ENCODE results near the gene BRD3OS. TPM values are rescaled to one million over a fixed set of nuclear protein-coding genes. Genes with fewer than 3 reads are reported as not detected.
A peak's percentile ranks its signal among the peaks of the same experiment; 100 is the strongest.

The BRD3OS gene
- total and polyA plus RNA-seq, 7 donors, result 3.9 to 19.4 (median 11.7) TPM

- WGBS, 2 donors, result 66 to 77% methylated on average over 4 of the region's 4 CpGs
- Histone ChIP-seq H3K27ac (peak overlapping the region; percentile 76 to 82 (median 82)), H3K9me3 (no peaks in the 10 kb centered on the region), H3K36me3 (peaks cover 0 to 24% (median 0%) of the 10 kb centered on the region in 4 donors), H3K4me1 (peaks cover 0 to 20% (median 11%) of the 10 kb centered on the region in 4 donors), H3K4me3 (peak overlapping the region in 3 of 4 donors; percentile 35 to 95 (median 95)), H3K27me3 (no peaks in the 10 kb centered on the region)
- intact Hi-C loops (cut with DNase I), result loop anchor here (1.0 to 10.0 kb wide), 3 partner anchors 31 to 620 kb away; partner anchors contain the start of gene COL5A1
- no peak for TF ChIP-seq EP300 (IDR thresholded peaks at IDR 0.05)
- no peak for TF ChIP-seq POLR2A (IDR thresholded peaks at IDR 0.05)
- no peak for TF ChIP-seq CTCF (IDR thresholded peaks at IDR 0.05)
- no peak for TF ChIP-seq POLR2AphosphoS5 (IDR thresholded peaks at IDR 0.05)
- DNase-seq, result no peak
Measured at GRCh38 chr9:134024214-134024792, 978 bp upstream of the BRD3OS start.

GRCh38 chr9:134025606-134026541, 593 bp downstream of the BRD3OS start:
- H3K27ac ChIP-seq, result peak overlapping the region; percentile 76 to 82 (median 82)
- peaks cover 0 to 20% (median 11%) of the 10 kb centered on the region in 4 donors for H3K4me1 ChIP-seq
- TF ChIP-seq POLR2A (IDR thresholded peaks at IDR 0.05), result no peak
- TF ChIP-seq EP300 (IDR thresholded peaks at IDR 0.05), result no peak
- TF ChIP-seq CTCF (IDR thresholded peaks at IDR 0.05), result peak in 1 of 4 experiments; percentile 15
- H3K9me3 ChIP-seq, result no peaks in the 10 kb centered on the region
- no peaks in the 10 kb centered on the region for H3K27me3 ChIP-seq
- WGBS, 2 donors, result 10 to 17% methylated on average over 66 of the region's 66 CpGs
- H3K36me3 ChIP-seq, result peaks cover 0 to 39% (median 0%) of the 10 kb centered on the region in 4 donors
- H3K4me3 ChIP-seq, result peak overlapping the region; percentile 66 to 95 (median 84)
- DNase-seq, result peak; percentile 78
- intact Hi-C loops (cut with DNase I), result loop anchor here (2.0 to 10.0 kb wide), 2 partner anchors 41 to 619 kb away; partner anchors contain the start of gene COL5A1

- Histone ChIP-seq H3K4me1 (peaks cover 0 to 20% (median 11%) of the 10 kb centered on the region in 4 donors), H3K9me3 (no peaks in the 10 kb centered on the region), H3K27me3 (no peaks in the 10 kb centered on the region), H3K36me3 (peaks cover 0 to 46% (median 2%) of the 10 kb centered on the region in 4 donors), H3K27ac (no peak overlapping the region), H3K4me3 (peak overlapping the region in 1 of 4 donors; percentile 95)
- no peak for TF ChIP-seq POLR2AphosphoS5 (IDR thresholded peaks at IDR 0.05)
- TF ChIP-seq EP300 (IDR thresholded peaks at IDR 0.05), result no peak
- TF ChIP-seq CTCF (IDR thresholded peaks at IDR 0.05), result no peak
- TF ChIP-seq POLR2A (IDR thresholded peaks at IDR 0.05), result no peak
- peak; percentile 73 for DNase-seq
- 87 to 93% methylated on average over 18 of the region's 18 CpGs for WGBS, 2 donors
- intact Hi-C loops (cut with DNase I), result loop anchor here (10.0 kb wide), 1 partner anchor 618 kb away; the partner anchor contains the start of gene COL5A1
Measured at GRCh38 chr9:134026581-134026980, 1.3 kb downstream of the BRD3OS start.

- H3K4me1 ChIP-seq, result peaks cover 0 to 20% (median 11%) of the 10 kb centered on the region in 4 donors
- H3K27ac ChIP-seq, result no peak overlapping the region
- no peak overlapping the region for H3K4me3 ChIP-seq
- 92% methylated on average over 8 of the region's 8 CpGs for WGBS, 2 donors
- H3K27me3 ChIP-seq, result no peaks in the 10 kb centered on the region
- H3K36me3 ChIP-seq, result peaks cover 0 to 50% (median 6%) of the 10 kb centered on the region in 4 donors
- intact Hi-C loops (cut with DNase I), result loop anchor here (10.0 kb wide), 1 partner anchor 618 kb away; the partner anchor contains the start of gene COL5A1
- no peak for TF ChIP-seq CTCF (IDR thresholded peaks at IDR 0.05)
- no peak for TF ChIP-seq POLR2AphosphoS5 (IDR thresholded peaks at IDR 0.05)
- no peak for TF ChIP-seq POLR2A (IDR thresholded peaks at IDR 0.05)
- no peak for TF ChIP-seq EP300 (IDR thresholded peaks at IDR 0.05)
- DNase-seq, result no peak
- no peaks in the 10 kb centered on the region for H3K9me3 ChIP-seq
Measured at GRCh38 chr9:134026981-134027380, 1.7 kb downstream of the BRD3OS start.
